H9 (cell line): Measurements from ENCODE around the gene C17orf75. TPM values are rescaled to one million over a fixed set of nuclear protein-coding genes. Genes with fewer than 3 reads are reported as not detected.

Experiments
- DNase-seq: peaks from one replicate; pipeline ENCODE4 v3.0.0-alpha.2; 2017
- H2AFZ ChIP-seq: one replicate; pipeline ENCODE4 v1.6.1; 2013; ENCODE audit warnings: mild to moderate bottlenecking, low read length, control low read depth, moderate library complexity
- H2AK5ac ChIP-seq: 2 replicates; pipeline ENCODE4 v1.6.1; 2013; ENCODE audit warnings: low read length, control low read depth, mixed read lengths; ENCODE audit not compliant: insufficient read length
- H2BK120ac ChIP-seq: one replicate; pipeline ENCODE4 v1.6.1; 2013; ENCODE audit warnings: low read depth, mild to moderate bottlenecking, low read length, control low read depth, inconsistent platforms; ENCODE audit not compliant: poor library complexity, severe bottlenecking
- H2BK12ac ChIP-seq: 2 replicates; pipeline ENCODE4 v1.6.1; 2013; ENCODE audit warnings: low read length, control low read depth, mixed read lengths, low read depth; ENCODE audit not compliant: insufficient read length
- H2BK15ac ChIP-seq: 2 replicates; pipeline ENCODE4 v1.6.1; 2013; ENCODE audit warnings: low read depth, low read length, control low read depth
- H2BK20ac ChIP-seq: one replicate; pipeline ENCODE4 v1.6.1; 2013; ENCODE audit warnings: low read depth, mild to moderate bottlenecking, low read length, control low read depth, inconsistent platforms; ENCODE audit not compliant: poor library complexity, severe bottlenecking
- H2BK5ac ChIP-seq: 2 replicates; pipeline ENCODE4 v1.6.1; 2013; ENCODE audit warnings: low read length, control low read depth, mixed read lengths; ENCODE audit not compliant: insufficient read length
- H3K14ac ChIP-seq: 2 replicates; pipeline ENCODE4 v1.6.1; 2013; ENCODE audit warnings: low read length, control low read depth; ENCODE audit not compliant: insufficient read depth
- H3K18ac ChIP-seq: 2 replicates; pipeline ENCODE4 v1.6.1; 2013; ENCODE audit warnings: low read depth, mild to moderate bottlenecking, mixed read lengths, low read length, control low read depth; ENCODE audit not compliant: insufficient read length
- H3K23ac ChIP-seq: 2 replicates; pipeline ENCODE4 v1.6.1; 2013; ENCODE audit warnings: low read length, control low read depth, mixed read lengths, low read depth; ENCODE audit not compliant: insufficient read length
- H3K23me2 ChIP-seq: 2 replicates; pipeline ENCODE4 v1.6.1; 2013; ENCODE audit warnings: low read depth, mild to moderate bottlenecking, mixed read lengths, low read length, control low read depth; ENCODE audit not compliant: insufficient read length, poor library complexity, severe bottlenecking
- H3K27ac ChIP-seq: 2 replicates; pipeline ENCODE4 v1.5.1; 2013; ENCODE audit warnings: low read length, control low read depth, mixed read lengths, low read depth; ENCODE audit not compliant: insufficient read length
- H3K27me3 ChIP-seq: 2 replicates; pipeline ENCODE4 v1.6.1; 2013; ENCODE audit warnings: low read length, control low read depth, inconsistent platforms; ENCODE audit not compliant: insufficient read depth
- H3K4ac ChIP-seq: 2 replicates; pipeline ENCODE4 v1.6.1; 2013; ENCODE audit warnings: low read depth, mild to moderate bottlenecking, control low read depth, inconsistent platforms, low read length, moderate library complexity
- H3K4me1 ChIP-seq: 2 replicates; pipeline ENCODE4 v1.6.1; 2013; ENCODE audit warnings: low read length, control low read depth, inconsistent platforms; ENCODE audit not compliant: insufficient read depth
- H3K4me2 ChIP-seq: 2 replicates; pipeline ENCODE4 v1.6.1; 2013; ENCODE audit warnings: low read length, control low read depth, mixed read lengths; ENCODE audit not compliant: insufficient read length, insufficient read depth
- H3K56ac ChIP-seq: 2 replicates; pipeline ENCODE4 v1.6.1; 2013; ENCODE audit warnings: low read depth, mild to moderate bottlenecking, mixed read lengths, low read length, control low read depth; ENCODE audit not compliant: insufficient read length
- H3K79me1 ChIP-seq: 2 replicates; pipeline ENCODE4 v1.6.1; 2013; ENCODE audit warnings: low read depth, mild to moderate bottlenecking, moderate library complexity, low read length, control low read depth, inconsistent platforms; ENCODE audit not compliant: insufficient read depth, poor library complexity, severe bottlenecking
- H3K79me2 ChIP-seq: 2 replicates; pipeline ENCODE4 v1.6.1; 2013; ENCODE audit warnings: low read length, control low read depth, inconsistent platforms; ENCODE audit not compliant: insufficient read depth
- H3K9ac ChIP-seq: 2 replicates; pipeline ENCODE4 v1.6.1; 2013; ENCODE audit warnings: low read length, control low read depth, mixed read lengths; ENCODE audit not compliant: insufficient read length; ENCODE audit errors: extremely low read depth
- H3K9me3 ChIP-seq: one replicate; pipeline ENCODE4 v1.6.1; 2013; ENCODE audit warnings: low read depth, low read length, inconsistent platforms; ENCODE audit not compliant: control insufficient read depth
- H3T11ph ChIP-seq: one replicate; pipeline ENCODE4 v1.6.1; 2013; ENCODE audit warnings: mild to moderate bottlenecking, low read length, control low read depth, inconsistent platforms
- H4K20me1 ChIP-seq: one replicate; pipeline ENCODE4 v1.6.1; 2013; ENCODE audit not compliant: control insufficient read depth, insufficient read length, insufficient read depth
- H4K5ac ChIP-seq: 2 replicates; pipeline ENCODE4 v1.6.1; 2013; ENCODE audit warnings: low read depth, mild to moderate bottlenecking, mixed read lengths, low read length, control low read depth; ENCODE audit not compliant: insufficient read length
- H4K8ac ChIP-seq: replicated peaks from 2 replicates; pipeline ENCODE4 v1.6.1; 2013; ENCODE audit warnings: low read length, control low read depth, mixed read lengths, low read depth; ENCODE audit not compliant: insufficient read length
- H4K91ac ChIP-seq: 2 replicates; pipeline ENCODE4 v1.6.1; 2013; ENCODE audit warnings: low read depth, mild to moderate bottlenecking, moderate library complexity, mixed read lengths, low read length, control low read depth; ENCODE audit not compliant: insufficient read length
- H3K27ac Mint-ChIP-seq, 3 experiments: 2 replicates in 2 of 3; 3 replicates in 1 of 3; pipeline ENCODE4 v1.8.0; 2020 to 2021; ENCODE audit warnings: mixed read lengths in 3 of 3, mild to moderate bottlenecking in 1 of 3, moderate library complexity in 1 of 3
- H3K27me3 Mint-ChIP-seq: 2 replicates; pipeline ENCODE4 v1.8.0; 2021; ENCODE audit warnings: low read depth, mild to moderate bottlenecking, moderate library complexity, mixed read lengths
- H3K36me3 Mint-ChIP-seq, 3 experiments: 2 replicates in 2 of 3; 3 replicates in 1 of 3; pipeline ENCODE4 v1.8.0; 2020 to 2021; ENCODE audit warnings: low read depth in 3 of 3, mixed read lengths in 3 of 3; ENCODE audit not compliant: insufficient read depth in 1 of 3
- H3K4me1 Mint-ChIP-seq, 2 experiments: 2 replicates each; pipeline ENCODE4 v1.8.0; 2020; ENCODE audit warnings: mixed read lengths in 2 of 2
- H3K4me3 Mint-ChIP-seq, 2 experiments: 2 replicates in 1 of 2; 3 replicates in 1 of 2; pipeline ENCODE4 v1.8.0; 2020 to 2021; ENCODE audit warnings: mild to moderate bottlenecking in 2 of 2, mixed read lengths in 2 of 2, moderate library complexity in 1 of 2
- H3K9me3 Mint-ChIP-seq, 2 experiments: 2 replicates in 1 of 2; 3 replicates in 1 of 2; pipeline ENCODE4 v1.8.0; 2020; ENCODE audit warnings: mild to moderate bottlenecking in 2 of 2, mixed read lengths in 2 of 2, moderate library complexity in 1 of 2
- CTCF ChIP-seq: fragments of 200-600 bp; sonication (generic); conservative IDR thresholded peaks from 3 replicates; pipeline ENCODE4 v1.8.0; 2021; ENCODE audit warnings: antibody characterized with exemption, mild to moderate bottlenecking
- WGBS: extraction: QIAGEN DNeasy Blood & Tissue Kit; methylation state at CpG from one replicate; pipeline ENCODE4 v1.1.7; 2013; ENCODE audit warnings: missing lambda C conversion rate, low lambda C conversion rate, mixed read lengths; ENCODE audit not compliant: insufficient read length; ENCODE audit errors: extremely low coverage; 5-methylcytosine and 5-hydroxymethylcytosine counted together
- total RNA-seq: library from RNA; stranded (reverse); gene quantifications from 2 replicates; pipeline ENCODE4 v1.2.1, GENCODE V29; 2021

Gene C17orf75
- total RNA-seq, 1 experiment from 2014 or later: 40.4 TPM

DNA sequence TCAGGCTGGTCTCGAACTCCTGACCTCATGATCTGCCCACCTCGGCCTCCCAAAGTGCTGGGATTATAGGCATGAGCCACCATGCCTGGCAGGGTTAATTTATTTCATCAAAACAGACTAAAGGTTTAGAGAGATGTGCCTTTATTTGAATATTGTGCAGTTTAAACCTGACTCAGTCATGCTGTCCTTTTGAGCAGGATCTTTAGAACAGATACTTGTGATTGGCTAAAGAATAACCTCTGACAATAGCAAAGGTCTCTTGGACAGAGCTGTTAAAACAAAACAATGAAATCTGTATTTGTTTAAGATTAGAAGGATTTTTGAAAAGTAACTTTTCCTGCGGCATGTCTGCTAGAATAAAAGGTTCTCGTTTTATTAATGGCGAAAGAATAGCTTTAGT, 44.0 kb upstream of the C17orf75 start:
- no peak for DNase-seq
- Histone ChIP-seq H3K23me2 (no peaks in the 10 kb centered on the region), H2BK20ac (no peak overlapping the region), H3K79me2 (no peaks in the 10 kb centered on the region), H3K4ac (no peak overlapping the region), H2AK5ac (no peak overlapping the region), H3K23ac (no peak overlapping the region), H3K4me1 (no peaks in the 10 kb centered on the region), H2BK5ac (no peak overlapping the region), H4K8ac (no peak overlapping the region), H2BK120ac (no peak overlapping the region), H3K9ac (no peak overlapping the region), H3K4me2 (no peak overlapping the region), H2BK15ac (no peak overlapping the region), H4K20me1 (no peaks in the 10 kb centered on the region), H3K18ac (no peak overlapping the region), H3K79me1 (no peaks in the 10 kb centered on the region), H3K27me3 (no peaks in the 10 kb centered on the region), H3K14ac (no peak overlapping the region), H4K5ac (no peak overlapping the region), H3T11ph (no peak overlapping the region), H2BK12ac (no peak overlapping the region), H2AFZ (no peak overlapping the region), H3K9me3 (no peaks in the 10 kb centered on the region), H3K56ac (no peak overlapping the region), H4K91ac (no peak overlapping the region), H3K27ac (no peak overlapping the region)
- TF ChIP-seq CTCF: no peak
- no peak overlapping the region for H3K4me3 Mint-ChIP-seq
- H3K4me1 Mint-ChIP-seq: no peaks in the 10 kb centered on the region
- WGBS: no CpG with 5 or more reads among the region's 5 CpGs
- H3K36me3 Mint-ChIP-seq: peaks cover 6 to 19% (median 14%) of the 10 kb centered on the region in 3 experiments
- H3K9me3 Mint-ChIP-seq: no peaks in the 10 kb centered on the region
- H3K27ac Mint-ChIP-seq: peak overlapping the region in 1 of 3 experiments; percentile 41; a peak in 3 of 7 replicates
- no peaks in the 10 kb centered on the region for H3K27me3 Mint-ChIP-seq
